ENCODE data around the gene FGD3.

The FGD3 gene

GRCh38 chr9:93026640-93027039 lies 79.3 kb downstream of the FGD3 start:
- DNase-seq = no peak

- DNase-seq = no peak
Measured at GRCh38 chr9:93027750-93028149, 80.4 kb downstream of the FGD3 start.

GRCh38 chr9:93028448-93029006 lies 81.2 kb downstream of the FGD3 start:
- DNase-seq = no peak

DNA sequence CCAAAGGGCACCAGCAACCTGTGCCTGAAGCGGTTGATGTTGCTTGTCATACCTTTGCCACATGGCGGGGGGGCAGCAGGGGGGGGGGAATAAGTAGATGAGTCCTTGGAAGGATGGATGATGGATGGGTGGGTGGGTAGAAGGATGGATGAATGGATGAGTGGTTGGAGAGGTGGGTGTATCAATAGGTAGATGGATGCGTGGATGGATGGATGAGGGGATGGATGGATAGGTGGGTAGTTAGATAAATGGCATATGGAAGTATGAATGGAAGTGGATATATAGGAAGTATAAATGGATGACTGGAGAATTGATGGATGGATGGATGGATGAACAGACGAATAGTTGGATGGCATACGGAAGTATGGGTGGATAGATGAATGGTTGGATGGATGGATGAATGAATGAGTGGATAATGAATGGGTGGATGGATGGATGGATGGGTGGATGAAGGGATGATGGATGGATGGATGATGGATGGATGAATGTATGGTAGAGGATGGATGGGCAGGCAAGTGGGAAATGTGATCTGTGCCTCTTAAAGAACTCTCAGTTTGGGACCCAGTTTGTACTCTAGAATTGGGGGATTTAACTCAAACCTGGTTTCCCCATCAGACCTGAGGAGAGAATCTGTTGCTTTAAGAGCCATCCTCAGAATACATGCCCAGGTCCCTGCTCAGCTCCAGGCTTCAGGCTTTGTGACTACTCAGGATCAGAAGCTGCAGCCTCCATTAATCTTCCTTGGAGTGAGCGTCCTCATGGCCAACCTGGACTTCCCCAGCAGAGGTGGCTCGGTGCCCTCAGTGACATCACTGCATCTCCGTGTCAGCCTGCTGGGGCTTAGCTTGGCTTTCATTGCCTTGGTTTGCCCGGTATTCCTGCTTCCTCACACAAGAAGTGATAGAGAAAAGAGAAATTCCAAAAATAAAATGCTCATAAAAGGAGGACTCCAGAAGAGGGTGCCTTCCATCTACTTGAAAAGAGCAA lies 83.6 kb downstream of the FGD3 start:
- DNase-seq = no peak

- DNase-seq = peak in 5 of 56 donors; percentile 11 to 43 (median 32)
Measured at GRCh38 chr9:93031629-93032430, 84.5 kb downstream of the FGD3 start.

DNA sequence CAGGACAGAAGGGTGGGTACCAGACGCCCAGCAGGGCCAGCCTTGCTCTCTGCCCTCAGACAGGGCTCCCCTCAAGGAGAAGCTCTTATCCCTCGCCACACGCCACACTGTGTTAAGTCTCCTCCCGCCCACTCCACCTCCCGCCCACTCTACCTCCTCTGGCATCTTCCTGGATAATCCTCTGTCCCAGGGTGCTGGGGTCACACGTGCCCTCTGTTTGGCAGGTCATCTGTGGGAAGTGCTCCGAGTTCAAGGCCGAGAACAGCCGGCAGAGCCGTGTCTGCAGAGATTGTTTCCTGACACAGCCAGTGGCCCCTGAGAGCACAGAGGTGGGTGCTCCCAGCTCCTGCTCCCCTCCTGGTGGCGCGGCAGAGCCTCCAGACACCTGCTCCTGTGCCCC lies 85.2 kb downstream of the FGD3 start:
- no peak for DNase-seq

DNA sequence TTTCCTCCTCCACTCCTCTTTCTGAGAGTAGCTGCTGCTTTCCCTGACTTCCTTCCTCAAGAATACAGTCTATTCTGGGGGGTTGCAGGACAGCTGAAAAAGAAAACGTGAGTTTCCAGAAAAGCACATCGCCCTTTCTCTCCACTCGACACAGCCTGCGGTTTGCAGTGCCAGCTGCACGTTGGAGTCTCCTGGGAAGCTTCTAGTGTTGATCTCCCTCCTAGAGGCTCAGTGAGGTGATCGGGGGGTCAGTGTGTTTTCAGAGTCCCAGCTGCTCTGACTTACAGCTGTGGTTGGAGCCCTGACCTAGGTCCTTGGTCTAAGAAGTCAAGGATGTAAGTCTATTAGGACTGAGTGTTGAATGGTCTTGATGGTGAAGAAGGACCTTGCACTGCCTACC lies 86.2 kb downstream of the FGD3 start:
- DNase-seq = no peak

- no peak for DNase-seq
Measured at GRCh38 chr9:93035106-93035660, 87.9 kb downstream of the FGD3 start.

DNA sequence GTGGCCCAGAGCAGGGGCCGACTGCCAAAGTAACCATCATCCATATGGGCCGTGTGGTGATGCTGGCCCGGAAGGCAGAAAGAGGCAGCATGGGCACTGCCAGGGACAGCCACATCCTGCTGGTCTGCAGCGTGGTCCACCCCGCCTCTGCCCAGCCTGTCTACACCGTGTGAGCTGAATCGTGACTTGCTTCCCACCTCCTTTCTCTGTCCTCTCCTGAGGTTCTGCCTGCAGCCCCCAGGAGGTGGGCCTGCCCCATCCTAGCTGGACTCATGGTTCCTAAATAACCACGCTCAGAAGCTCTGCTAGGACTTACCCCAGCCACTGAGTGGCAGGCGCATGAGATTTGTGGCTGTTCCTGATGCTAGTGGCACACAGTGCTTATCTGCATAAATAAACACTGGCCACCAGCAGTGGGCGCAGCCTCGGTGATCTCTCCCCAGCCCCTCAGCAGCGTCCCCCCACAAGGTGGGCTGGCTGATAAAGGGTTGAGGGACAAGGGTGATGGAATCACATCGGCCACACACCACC lies 88.6 kb downstream of the FGD3 start:
- DNase-seq = peak in 1 of 56 donors; percentile 39

DNA sequence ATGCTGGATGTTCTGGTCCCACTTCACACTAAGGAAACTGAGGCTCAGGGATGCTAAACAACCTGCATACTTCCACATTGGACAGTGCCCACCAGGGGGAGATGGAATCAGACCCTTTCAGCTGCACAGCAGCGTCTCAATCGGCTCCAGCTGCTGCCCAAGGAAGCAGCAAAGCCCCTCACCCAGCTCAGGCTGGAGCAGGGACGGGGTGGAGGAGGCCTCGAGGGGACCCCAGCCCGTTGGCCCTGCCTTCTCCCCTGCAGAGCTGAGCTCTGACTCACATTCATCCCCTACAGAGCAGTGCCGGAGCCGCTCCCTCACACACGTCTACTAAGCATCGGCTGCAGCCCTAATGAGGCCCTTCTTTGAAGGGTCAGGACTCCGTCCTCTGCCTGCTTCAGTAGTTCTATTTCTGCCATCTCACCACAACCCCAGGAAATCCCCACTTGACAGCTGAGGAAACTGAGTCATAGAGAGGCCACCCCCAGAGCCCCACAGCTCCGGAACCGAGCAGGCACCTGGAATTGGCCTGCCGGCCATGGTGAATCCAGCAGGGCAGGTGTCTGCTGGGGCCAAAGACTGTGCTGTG lies 89.7 kb downstream of the FGD3 start:
- DNase-seq = no peak

DNA sequence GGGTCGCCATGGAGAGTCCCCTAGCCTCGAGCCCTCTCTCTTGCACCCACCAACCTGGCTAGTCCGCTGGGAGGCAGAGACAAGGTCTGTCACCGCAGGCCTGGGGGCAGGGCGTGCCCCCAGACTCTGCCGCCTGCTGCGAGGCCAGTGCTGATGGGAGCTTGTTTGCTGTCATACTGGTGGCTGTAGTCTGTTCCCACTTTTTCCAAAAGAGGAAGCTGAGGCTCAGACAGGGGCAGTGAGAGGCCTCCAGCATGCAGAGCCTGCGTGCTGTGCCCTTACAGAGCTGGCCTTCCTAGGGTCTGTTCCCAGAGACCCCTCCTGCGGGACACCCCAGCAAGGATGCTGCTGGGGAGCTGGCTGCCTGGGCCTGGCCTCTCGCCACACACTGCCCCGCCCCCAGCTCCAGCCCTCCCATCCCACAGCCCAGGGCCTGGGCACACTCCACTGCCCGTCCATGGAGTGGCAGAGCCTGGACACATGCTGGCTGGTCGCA lies 90.2 kb downstream of the FGD3 start:
- peak in 13 of 56 donors; percentile 8 to 65 (median 20) for DNase-seq

GRCh38 chr9:93038918-93039317 lies 91.6 kb downstream of the FGD3 start:
- no peak for DNase-seq

- no peak for DNase-seq
Measured at GRCh38 chr9:93039456-93039855, 92.1 kb downstream of the FGD3 start.

GRCh38 chr9:93039976-93040375 lies 92.7 kb downstream of the FGD3 start:
- no peak for DNase-seq

DNA sequence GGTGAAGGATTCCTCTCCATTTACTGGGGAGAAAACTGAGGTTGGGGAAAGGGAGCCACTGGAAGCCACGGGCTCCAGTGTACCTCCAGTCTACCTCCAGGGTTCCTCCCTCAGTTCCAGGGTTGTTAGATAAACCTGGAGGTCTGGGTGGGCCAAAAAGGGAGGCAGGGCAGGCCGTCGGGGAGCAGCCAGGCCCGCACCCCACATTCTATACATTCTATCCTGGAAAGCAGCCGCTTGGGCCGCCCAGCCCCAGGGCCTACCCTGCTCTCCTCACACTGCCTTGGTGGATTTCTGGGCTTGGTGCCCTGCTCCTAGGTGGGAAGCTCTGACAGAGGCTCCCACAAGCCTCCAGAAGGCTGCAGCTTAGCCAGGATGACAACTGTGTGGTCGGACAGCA lies 93.1 kb downstream of the FGD3 start:
- no peak for DNase-seq

GRCh38 chr9:93041108-93041802 lies 93.9 kb downstream of the FGD3 start:
- no peak for DNase-seq

DNA sequence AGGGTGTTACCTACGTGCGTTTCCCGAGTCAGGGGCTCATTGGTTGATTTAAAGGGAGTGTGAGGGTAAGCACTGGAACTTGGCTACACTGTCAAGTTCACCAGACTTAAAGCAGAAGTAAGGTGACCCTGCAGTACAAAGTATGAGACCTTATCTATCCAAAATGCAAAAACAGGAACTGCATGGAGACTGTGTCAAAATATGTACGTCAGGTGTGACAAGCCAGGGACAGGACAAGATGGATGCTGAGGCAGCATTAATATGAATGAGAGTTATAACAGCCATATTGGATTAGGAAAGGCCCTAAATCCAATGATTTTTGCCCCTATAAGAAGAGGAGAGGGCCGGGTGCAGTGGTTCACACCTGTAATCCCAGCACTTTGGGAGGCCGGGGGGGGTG lies 95.8 kb downstream of the FGD3 start:
- DNase-seq = no peak

- no peak for DNase-seq
Measured at GRCh38 chr9:93045521-93045920, 98.2 kb downstream of the FGD3 start.

GRCh38 chr9:93048566-93049448 lies 101.5 kb downstream of the FGD3 start:
- DNase-seq = no peak
